ENCODE measurements around the gene FGD1.

Gene FGD1

DNA sequence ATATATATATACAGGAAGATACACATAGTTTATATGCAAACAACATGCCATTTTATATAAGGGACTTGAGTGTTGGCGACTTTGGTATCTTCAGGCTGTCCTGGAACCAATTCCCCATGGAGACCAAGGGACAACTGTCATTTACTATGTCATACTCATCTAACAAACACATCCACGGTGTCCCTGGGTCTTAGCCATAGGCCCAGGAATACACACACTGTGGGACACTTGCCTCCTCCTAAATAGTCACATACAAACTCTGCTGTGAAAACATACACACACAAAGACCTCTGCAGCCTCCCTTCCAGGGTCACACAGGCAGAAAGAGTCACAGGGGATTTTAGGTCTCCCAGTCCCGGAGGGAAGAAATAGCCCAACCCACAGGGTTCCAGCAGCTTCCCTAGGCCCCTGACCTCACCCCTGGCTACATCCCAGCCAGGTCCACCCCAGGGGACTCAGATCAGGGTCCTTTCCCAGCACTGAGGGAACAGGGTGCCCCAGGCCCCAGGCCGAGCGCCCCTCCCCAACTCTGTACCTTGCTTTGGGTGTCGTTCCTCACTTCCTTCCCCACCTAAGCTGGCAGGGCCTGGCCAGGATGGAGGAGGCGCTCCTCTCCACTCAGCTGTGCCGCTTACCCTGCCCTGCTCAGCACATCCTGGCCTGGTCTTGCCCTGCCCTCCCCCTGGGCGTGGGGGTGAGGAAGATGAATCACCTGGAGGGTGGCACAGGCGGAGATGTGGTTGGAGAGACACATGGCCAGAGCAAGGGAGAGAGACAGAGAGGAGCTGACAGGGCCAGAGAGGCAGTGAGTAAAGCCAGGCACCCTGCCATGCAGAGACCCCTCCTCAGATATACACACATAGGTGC, 21.8 kb downstream of the FGD1 start:
- no peak for DNase-seq (ENCODE audit: low read depth in 2 of 2)

DNA sequence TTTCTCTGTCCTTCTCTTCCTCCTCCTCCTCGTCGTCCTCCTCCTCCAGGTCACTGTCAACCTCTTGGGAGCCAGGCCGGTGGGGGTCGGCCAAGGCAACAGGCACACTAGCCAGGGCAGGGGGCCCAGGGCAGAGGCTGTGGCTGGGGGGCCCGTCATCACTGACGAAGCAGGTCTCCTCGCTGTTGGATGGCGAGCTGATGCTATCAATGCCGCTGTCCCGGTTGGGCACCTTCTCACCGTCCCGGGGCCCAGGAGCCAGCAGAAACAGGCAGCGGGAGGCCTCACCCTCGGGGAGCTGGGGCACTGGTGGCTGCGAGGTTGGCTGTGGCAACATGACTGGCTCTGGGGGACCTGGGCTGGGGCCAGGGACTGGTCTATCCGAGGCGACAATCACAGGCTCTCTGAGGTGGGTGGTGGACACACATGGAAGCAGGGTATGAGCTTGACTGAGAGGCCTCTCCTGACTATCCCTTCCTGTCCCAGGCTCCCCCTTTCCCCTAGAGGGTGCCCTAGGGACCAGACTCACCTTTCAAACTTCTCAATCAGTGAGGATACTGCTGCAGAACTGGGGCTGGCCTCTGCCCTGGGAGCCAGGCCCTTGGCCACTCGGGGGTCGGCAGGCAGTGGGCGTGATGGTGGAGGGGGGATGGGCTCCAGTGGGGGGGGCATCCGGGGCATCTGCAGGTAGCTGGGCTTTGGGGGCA, 25.8 kb downstream of the FGD1 start:
- DNase-seq (ENCODE audit: low read depth in 2 of 2): no peak

DNA sequence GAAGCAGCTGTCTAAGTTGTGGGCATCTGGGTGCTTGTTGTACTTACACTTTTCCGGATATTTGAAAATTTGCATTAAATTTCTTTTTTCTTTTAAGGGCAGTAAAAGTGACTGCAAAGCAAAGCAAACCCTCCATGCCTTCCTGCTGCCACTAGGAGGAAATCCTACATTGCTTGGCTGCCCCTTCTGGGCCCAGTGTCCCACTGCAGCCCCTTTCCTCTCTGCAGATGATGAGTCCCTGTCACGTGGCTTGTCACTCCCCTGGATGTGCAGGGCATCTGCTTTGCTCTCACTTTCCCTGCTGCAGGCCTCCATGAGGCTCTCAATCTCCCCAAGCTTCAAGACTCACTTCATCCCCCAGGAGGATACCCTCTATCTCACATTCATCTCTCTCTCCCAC, 43.1 kb downstream of the FGD1 start:
- no peak for DNase-seq (ENCODE audit: low read depth in 2 of 2)

DNA sequence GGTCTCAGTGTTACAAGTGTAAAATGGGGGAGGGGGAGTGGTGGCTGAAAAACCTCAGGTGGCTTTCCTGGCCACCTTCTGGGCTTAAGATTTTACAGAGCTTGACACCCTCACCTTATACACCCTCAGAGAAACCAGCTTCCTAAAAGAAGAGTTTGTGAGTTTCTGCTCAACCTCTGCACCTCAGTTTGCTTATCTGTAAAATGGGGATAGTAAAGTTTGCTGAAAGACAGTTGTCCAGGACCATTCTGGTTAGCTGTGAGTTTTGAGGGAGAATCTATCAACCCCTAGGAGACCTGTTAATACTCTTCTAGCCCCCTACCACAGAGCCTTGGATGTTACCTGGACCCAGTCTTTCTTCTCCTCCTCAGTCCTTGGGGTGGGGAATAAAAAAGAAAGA, 46.1 kb downstream of the FGD1 start:
- DNase-seq (ENCODE audit: low read depth in 2 of 2): no peak

DNA sequence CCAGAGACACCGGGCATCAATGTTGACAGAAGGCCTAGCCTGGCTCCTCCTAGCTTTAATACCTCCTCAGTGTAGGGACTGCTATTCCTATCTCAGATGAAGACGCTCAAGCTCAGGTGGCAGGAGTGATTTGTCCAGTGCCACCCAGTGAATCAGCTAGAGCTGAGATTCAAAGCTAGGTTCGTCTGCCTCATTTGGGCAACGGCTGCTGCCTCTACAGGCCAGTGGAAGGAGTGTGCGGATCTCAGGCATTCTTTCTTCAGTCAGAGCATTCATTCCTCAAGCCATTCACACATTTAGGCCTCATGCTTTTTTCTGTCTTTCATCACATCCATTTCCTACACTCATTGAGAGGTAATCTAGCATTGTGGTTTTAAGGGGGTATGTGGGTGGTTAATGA, 48.6 kb downstream of the FGD1 start:
- no peak for DNase-seq (ENCODE audit: low read depth in 2 of 2)

DNA sequence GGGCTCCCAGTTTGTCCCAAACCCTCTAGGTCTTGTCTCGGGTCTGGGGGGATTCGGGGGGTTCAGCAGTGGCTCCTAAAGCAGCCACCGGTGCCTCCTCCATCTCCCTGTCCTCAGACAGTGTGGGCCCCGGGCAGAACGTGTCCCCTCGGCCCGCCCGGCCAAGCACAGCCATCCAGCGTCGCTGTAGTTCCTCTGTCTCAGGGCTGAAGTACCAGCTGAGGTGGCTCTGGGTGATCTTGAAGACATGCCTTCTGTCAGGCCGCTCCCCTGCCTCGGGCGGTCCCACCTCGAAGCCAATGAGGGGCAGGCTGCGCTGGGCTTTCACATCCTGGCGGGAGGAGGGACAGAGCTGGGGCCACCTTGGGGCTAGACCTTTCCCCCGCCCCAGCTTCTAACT, 50.0 kb downstream of the FGD1 start:
- no peak for DNase-seq (ENCODE audit: low read depth in 2 of 2)

DNA sequence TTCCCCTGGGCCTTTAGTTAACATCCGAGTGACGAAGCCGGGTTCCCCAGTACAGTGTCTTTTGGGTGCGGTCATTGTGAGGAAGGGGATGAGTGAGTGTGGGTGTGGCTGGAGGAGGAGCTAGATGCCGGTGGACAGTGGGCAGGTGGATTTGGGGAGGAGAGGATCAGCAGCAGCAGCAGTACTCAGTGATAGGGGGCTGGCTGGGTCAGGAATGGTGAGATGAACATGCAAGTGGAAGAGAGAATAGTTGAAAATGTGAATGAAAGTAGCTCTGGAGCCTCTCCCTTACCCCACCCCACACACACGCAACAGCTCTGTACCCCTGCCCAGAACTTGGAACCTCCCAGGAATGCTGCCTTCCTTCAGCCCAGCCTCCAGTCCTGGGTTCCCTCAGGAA, 51.3 kb downstream of the FGD1 start:
- no peak for DNase-seq (ENCODE audit: low read depth in 2 of 2)

DNA sequence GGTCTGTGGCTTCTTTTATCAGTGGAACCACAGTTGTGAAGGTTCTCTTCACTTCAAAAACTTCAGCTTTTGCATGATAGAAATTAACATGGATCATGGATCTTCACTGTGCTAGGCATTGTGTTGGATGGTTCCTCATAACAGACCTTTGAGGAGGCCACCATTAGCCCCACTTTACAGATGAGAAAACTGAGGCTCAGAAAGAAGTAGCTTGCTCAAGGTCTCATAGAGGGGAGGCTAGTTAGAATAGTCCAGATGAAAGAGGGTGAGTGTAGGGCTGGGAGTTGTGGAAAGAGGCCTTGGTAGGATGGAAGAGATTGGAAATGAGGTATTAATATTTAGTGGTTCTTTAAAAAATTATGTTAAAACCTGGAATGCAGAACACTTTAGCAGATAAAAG, 53.2 kb downstream of the FGD1 start:
- DNase-seq (ENCODE audit: low read depth in 2 of 2): no peak

DNA sequence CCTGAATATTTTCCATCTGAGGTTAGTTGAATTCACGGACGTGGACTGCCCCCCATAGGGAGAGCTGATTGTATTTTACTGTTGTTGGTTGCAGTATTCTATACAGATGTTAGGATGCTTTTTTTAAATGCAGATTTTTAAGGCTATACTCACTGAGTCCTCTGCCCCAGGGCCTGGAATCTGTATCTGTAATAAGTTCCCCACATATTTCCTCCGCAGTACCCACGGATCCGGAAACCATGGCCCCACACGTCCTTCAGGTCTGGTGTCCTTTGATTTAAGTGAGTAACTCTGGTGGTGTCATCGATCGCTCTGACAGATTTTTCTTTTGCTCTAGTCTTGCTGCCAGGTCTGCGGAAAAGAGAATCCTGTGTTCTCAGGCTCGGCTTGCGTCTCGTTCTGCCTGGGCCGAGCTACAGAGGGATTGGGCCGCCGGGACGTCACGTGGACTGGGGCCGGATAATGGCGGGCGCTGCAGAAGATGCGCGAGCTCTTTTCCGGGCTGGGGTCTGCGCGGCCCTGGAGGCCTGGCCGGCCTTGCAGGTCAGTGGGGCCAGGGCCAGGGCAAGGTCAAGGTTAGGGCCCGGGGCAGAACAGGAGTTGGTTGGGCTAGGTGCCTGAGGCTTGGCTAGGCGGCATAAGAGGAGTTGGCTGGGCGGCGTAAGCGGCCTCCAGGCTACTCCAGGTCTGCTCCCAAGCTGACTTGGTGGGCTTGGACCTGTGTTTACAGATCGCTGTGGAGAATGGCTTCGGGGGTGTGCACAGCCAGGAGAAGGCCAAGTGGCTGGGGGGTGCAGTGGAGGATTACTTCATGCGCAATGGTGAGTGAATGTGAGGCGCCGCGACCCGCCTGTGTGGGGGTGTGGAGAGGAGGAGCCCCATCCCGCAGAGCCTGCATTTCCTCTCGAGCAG, 55.8 kb downstream of the FGD1 start, which contains the start of gene TSR2:
TSS of gene TSR2 (plus strand) at position 445 of the 912 bp plus-strand sequence. CDS start at position 463, 18 bp downstream.
- DNase-seq (ENCODE audit: low read depth in 2 of 2): peak; percentile 48 to 50

DNA sequence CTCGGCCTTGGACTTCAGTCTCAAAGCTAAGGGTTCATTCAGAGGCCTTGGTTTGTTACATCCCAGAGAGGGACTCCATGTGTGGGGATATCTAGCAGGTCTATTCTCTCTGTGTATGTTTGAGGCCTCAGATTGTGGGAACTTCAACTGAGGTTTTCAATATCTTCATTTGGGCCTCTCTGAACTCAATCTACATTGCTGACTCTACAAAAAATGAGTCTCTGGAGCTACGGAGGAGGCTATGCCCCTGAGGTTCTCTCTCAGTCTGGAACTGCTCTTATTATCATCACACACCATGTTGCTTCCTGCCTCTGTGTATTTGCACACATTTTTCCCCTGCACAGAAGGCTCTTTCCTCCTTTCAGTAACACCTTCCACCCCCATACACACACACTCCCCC, 60.9 kb downstream of the FGD1 start:
- DNase-seq (ENCODE audit: low read depth in 2 of 2): no peak

DNA sequence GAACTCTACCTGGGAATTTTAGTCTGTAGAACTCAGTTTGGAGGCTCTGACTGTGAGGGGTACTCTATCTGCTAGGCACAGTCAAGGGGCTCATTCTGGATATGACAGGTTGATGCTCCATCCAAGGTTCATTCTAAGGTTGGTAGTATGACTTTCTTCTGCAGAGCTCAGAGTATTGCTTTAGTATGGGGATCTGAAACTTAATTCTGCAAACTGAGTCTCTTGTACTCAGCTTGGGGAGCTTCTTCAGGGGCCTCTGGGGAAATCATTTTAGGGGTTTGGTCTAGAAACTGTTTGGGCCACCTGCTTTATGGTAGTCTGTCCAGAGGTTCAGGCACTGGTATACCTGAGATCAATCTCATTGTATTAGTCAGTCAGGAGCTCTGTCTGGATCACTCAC, 65.5 kb downstream of the FGD1 start:
- DNase-seq (ENCODE audit: low read depth in 2 of 2): no peak

DNA sequence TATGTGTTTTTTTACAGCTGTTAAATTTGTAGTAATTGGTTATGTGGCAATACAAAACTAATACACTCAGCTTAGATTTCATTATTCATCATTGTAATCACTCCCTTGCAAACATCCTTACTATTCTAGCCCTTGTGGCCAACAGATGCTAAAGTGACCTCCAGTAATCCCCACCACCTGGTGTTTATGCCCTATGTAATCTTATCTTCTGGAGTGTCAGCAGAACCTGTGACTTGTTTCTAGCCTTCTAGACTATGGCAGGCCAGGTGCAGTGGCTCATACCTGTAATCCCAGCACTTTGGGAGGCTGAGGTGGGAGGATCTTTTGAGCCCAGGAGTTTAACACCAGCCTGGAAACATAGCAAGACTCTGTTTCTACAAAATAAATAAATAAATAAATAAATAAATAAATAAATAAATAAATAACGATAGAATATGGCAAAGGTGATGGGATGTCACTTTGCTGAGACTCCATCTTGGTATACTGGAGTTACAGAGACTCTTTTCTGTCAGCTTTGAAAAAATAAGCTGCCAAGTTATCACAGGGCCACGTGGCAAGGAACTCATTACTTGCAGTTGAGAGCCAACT, 68.1 kb downstream of the FGD1 start:
- no peak for DNase-seq (ENCODE audit: low read depth in 2 of 2)

DNA sequence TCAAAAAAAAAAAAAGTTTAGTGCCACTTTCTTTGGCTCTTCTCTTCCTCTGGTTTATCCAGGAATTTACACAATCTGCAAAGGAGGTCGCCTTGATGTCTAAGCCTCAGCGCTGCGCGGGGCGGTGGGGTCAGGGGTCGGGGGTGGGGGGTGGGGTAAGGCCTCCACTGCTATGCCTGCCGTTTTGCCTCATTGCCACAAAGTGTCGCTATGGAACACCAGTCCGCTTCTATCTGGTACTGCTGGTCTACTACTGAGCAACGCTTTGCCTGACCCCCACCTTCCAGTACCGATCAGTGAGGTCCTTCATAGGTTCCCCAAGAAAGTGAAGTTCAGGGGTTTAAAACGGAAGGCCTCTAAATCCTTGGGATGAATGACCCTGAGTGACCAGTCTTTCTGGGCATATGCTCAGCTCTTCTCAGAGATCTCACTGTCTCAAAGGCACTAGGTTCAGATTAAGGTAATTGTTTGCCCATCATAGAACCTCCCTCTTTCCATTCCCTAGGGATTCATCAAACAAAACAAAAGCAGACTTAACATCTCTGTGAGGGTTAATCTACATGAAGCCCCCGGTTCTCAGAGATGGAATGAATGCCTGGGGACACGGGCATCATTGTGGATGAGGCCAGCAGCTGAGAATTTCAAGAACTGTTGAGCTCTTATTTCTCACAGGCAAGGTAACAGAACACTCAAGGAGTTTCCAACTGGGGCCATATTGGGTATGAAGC, 72.7 kb downstream of the FGD1 start:
- DNase-seq (ENCODE audit: low read depth in 2 of 2): no peak

DNA sequence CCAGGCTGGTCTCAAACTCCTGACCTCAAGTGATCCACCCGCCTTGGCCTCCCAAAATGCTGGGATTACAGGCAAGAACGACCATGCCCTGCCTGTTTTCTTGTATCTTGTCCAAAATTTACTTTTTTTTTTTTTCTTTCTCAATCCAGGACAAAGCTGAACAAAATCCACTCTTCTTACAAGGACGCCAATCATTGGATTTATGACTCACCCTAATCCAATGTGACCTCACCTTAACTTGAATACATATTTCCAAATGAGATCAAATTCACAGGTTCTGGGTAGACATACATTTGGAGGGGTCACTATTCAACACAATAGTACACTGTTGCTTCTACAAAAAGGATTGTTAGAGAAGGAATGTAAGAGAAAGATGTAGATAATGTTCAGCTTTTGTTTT, 73.9 kb downstream of the FGD1 start:
- no peak for DNase-seq (ENCODE audit: low read depth in 2 of 2)

DNA sequence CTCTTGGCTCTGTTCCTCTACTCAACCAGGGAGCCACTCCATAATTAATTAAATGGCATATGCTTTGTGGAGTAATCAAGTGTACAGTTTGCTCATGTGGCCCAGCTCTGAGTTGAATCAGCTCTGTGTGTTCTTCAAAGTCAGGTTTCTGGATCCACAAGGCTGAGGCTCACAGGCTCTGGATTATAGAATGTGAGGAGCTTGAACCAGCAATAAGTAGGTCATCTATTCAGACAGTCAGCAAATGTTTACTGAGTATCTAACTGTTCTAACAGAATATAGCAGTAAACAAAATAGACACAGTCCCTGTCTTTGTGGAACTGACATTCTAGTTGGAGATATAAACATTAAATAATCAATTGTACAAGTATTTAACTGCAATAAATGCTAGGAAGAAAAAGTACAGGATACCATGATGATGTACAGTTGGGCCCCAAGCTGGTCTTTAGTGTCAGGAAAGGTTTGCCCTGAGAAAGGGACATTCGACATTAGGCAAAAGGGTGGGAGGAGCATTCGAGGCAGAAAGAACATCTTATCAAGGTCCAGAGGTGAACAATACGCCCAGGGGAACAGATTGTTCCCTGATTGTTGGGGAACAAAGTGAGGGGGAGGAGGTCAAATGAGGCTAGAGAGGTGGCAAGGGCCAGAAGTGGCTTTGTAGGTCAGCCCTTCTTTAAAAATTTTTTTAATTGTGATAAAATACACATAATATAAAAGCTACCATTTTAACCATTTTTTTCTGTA, 76.3 kb downstream of the FGD1 start:
- no peak for DNase-seq (ENCODE audit: low read depth in 2 of 2)

DNA sequence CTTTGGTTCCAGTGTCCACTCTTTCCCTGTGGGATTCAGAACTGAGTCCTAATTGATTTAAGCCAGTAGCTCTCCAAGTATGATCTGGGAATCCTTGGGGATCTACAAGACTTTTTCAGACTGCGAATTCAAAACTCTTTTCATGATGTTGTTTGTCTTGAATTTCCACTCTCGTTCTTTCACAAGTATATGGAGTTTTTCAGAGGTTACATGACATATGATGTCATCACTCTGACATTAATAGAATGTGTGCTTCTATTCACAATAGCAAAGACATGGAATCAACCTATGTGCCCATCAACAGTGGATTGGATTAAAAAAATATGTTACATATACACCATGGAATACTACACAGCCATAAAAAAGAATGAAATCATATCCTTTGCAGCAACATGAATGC, 79.1 kb downstream of the FGD1 start:
- no peak for DNase-seq (ENCODE audit: low read depth in 2 of 2)

DNA sequence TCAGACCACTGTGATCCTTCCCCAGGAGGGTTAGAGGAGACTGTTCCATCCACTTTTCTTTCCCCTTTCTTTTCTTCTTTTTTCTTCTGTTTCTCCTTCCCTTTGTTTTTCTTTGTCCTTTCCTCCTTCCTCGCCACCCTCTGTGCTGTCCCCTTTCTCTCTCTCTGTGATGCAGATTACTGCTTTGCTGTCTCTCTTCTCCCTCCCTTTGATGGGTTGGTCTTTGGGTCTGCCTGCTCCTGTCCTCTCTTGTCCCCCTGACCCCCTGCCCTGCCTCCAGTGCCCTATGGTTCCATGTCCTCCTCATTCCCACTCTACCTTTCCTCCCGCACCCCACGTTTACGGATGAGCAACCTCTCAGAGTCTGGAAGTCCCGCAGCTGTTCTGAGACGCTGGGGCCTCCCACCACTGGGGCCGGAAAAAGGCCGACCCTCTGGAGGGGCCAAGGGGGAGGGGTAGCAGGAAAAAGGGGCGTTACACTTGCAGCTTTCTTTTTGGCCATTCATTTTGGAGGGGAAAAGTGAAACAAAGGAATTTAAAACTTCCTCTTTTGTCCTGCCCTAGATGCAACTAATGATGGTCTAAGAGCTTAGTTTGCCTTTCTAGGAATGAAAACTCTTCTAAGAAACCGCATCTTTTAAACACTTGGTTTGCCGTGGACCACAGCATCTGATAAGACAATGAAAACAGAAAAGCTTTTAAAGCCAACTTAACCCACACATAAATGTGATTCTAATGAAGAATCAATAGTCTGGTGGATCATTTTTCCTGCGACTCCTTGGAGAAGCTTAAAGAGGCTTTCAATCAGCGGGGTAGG, 80.3 kb downstream of the FGD1 start:
- no peak for DNase-seq (ENCODE audit: low read depth in 2 of 2)

DNA sequence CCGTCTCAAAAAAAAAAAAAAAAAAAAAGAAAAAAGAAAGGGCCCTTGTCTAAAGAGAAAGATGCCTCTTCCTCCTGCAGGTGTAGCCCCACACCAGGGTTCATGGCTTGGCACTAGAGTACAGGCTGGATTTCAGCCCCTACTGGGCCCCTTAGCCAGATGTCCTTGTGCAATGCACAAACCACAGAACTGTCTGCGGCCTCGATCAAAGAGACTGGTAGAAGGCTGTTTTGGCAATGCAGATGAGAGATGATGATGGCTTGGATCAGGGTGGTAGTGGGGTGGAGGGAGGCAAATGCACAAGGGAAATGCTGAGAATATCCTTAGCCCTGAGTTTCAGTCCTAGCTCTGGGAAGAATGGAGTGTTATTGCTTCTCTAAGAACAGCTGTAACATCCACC, 82.3 kb downstream of the FGD1 start:
- no peak for DNase-seq (ENCODE audit: low read depth in 2 of 2)

DNA sequence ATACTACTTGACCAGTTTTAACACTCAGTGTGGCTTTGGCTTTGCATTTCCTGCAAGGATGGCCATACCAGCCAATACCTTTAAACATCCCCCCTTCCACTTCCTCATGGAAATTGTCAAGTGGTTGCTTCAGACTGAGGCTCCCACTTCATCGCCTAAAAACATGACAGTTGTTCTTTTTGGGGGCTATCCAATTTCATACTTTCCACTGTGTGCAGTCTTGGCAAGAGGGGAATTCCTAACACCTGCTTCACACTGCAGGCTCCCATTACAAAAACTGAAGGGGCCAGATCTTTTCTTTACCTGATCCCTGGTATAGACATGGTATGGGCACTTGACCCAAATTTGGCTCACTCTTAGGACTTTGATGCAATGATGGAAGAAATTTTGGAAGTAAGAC, 84.3 kb downstream of the FGD1 start:
- DNase-seq (ENCODE audit: low read depth in 2 of 2): no peak

DNA sequence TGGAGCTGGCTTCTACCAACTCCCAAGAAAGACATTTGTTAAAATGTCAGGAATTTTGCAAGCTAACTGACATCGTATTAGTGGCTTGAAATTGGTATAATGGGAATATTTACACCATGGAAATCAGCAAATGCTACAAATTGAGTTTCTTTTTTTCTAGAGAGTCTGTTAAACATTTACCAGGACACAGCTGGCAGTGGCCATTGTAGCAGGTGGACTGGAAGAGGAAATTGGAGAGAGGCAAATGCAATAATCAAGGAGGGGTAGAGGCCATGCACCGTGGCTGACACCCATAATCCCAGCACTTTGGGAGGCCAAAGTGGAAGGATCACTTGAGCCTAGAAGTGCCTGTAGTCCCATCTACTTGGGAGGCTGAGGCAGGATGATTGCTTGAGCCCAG, 88.8 kb downstream of the FGD1 start:
- DNase-seq (ENCODE audit: low read depth in 2 of 2): no peak
